SU-DHL-6 (cell line): Measurements from ENCODE around the gene GSDME.

Experiments used
- EZH2phosphoT487 ChIP-seq: fragments of 200-600 bp; sonication (generic), shearing (Covaris generic); conservative IDR thresholded peaks from 2 replicates; pipeline ENCODE4 v1.6.1; 2018; ENCODE audit warnings: mild to moderate bottlenecking, antibody characterized with exemption, low read length, moderate library complexity, mixed read lengths
- TF ChIP-seq, protein P1 (sequence below): fragments of 200-600 bp; sonication (generic); IDR thresholded peaks from one replicate; pipeline ENCODE4 v1.5.1; 2017; ENCODE audit warnings: antibody characterized with exemption, mild to moderate bottlenecking, low read length, moderate library complexity; ENCODE audit not compliant: insufficient read depth, poor library complexity, severe bottlenecking

DNA sequence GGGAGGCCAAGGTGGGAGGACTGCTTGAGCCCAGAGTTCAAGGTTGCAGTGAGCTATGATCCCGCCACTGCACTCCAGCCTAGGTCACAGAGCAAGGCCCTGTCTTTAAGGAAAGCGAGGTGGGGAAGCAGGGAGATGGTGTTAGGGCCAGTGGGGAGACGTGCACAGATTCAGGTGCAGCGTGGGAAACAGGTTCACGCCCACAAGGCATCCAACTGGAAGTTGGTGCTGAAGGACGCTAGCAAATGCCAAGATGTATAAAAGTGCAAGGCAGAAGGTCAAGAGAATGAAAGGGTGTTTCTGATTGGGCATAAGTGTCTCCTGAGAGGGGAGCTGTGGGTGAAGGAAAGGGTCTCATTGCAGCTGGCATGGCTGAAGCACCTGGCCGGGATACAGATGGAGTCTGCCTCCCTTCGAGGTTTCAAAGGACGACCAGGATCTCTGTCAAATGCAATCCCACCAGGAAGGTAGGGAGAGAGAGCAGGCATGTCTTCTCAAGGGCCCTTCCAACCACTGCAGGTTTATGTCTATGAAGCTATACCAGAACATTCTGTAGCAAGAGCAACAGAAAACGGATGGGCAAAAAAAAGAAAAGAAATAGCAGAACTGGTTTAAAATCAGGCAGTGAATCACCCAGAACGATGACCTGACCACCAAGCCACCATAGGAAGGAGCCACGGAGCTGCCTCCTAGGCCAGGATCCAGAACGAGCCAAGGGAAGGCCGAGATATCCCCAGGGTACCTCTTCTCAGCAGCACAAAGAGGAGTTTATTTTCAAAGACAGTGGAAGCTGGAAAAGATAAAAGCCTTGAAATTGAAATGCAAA lies 43.2 kb downstream of the GSDME start:
- TF ChIP-seq, protein P1, sequence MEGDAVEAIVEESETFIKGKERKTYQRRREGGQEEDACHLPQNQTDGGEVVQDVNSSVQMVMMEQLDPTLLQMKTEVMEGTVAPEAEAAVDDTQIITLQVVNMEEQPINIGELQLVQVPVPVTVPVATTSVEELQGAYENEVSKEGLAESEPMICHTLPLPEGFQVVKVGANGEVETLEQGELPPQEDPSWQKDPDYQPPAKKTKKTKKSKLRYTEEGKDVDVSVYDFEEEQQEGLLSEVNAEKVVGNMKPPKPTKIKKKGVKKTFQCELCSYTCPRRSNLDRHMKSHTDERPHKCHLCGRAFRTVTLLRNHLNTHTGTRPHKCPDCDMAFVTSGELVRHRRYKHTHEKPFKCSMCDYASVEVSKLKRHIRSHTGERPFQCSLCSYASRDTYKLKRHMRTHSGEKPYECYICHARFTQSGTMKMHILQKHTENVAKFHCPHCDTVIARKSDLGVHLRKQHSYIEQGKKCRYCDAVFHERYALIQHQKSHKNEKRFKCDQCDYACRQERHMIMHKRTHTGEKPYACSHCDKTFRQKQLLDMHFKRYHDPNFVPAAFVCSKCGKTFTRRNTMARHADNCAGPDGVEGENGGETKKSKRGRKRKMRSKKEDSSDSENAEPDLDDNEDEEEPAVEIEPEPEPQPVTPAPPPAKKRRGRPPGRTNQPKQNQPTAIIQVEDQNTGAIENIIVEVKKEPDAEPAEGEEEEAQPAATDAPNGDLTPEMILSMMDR, result no peak
- no peak for TF ChIP-seq EZH2phosphoT487
